Measurements from ENCODE around the gene SMIM43.

SMIM43 gene

GRCh38 chr4:121711263-121712000, 53.5 kb downstream of the SMIM43 start:
- peak overlapping the region in 1 of 2 experiments; percentile 63 for H3K4me3 ChIP-seq (ENCODE audit: insufficient read depth in 1 of 2, low read depth in 1 of 2, low read length in 2 of 2)
- peak overlapping the region; percentile 6 to 87 for H2BK12ac ChIP-seq (ENCODE audit: low read length in 2 of 2)
- peak overlapping the region; percentile 14 for H3K4me2 ChIP-seq (ENCODE audit: low read length, poor library complexity, severe bottlenecking)
- H2BK5ac ChIP-seq (ENCODE audit: low read depth, low read length, poor library complexity, severe bottlenecking): peak overlapping the region; percentile 68
- H2BK120ac ChIP-seq (ENCODE audit: low read depth, low read length): no peak overlapping the region
- H3K4me1 ChIP-seq (ENCODE audit: control insufficient read depth, insufficient read depth, low read depth, low read length): peaks cover 9% of the 10 kb centered on the region
- H3K79me1 ChIP-seq (replicated peaks; ENCODE audit: low read length, poor library complexity, severe bottlenecking): no peaks in the 10 kb centered on the region
- peak overlapping the region; percentile 93 for H4K8ac ChIP-seq (ENCODE audit: low read length)
- H3K27me3 ChIP-seq (ENCODE audit: control insufficient read depth in 1 of 2, insufficient read depth in 1 of 2, low read length in 2 of 2): no peaks in the 10 kb centered on the region
- H3K9me3 ChIP-seq (ENCODE audit: control insufficient read depth, low read length): no peaks in the 10 kb centered on the region
- DNase-seq: peak; percentile 96
- peak overlapping the region; percentile 49 to 85 for H3K18ac ChIP-seq (ENCODE audit: low read depth in 1 of 2, low read length in 2 of 2)
- H4K91ac ChIP-seq (ENCODE audit: low read length): peak overlapping the region; percentile 5
- H3K4ac ChIP-seq (ENCODE audit: low read depth in 1 of 2, low read length in 2 of 2): peak overlapping the region in 1 of 2 experiments; percentile 94
- peak overlapping the region; percentile 19 for H2BK15ac ChIP-seq (ENCODE audit: low read depth, poor library complexity, severe bottlenecking)
- under 1% methylated on average over 18 of the region's 18 CpGs for WGBS
- no peak overlapping the region for H2AFZ ChIP-seq (ENCODE audit: low read depth, low read length)
- peak overlapping the region; percentile 96 for H2AK5ac ChIP-seq (ENCODE audit: low read length, severe bottlenecking)
- H3K36me3 ChIP-seq (ENCODE audit: control insufficient read depth in 1 of 2, insufficient read depth in 2 of 2, low read depth in 1 of 2, low read length in 2 of 2): no peaks in the 10 kb centered on the region
- H3K14ac ChIP-seq (ENCODE audit: low read length in 2 of 2): peak overlapping the region in 1 of 2 experiments; percentile 83
- peak overlapping the region; percentile 95 for H3K27ac ChIP-seq (ENCODE audit: low read length, poor library complexity, severe bottlenecking)
- peak overlapping the region; percentile 91 for H3K9ac ChIP-seq (ENCODE audit: low read length)
- peak overlapping the region in 1 of 2 experiments; percentile 77 for H3K23ac ChIP-seq (ENCODE audit: low read length in 2 of 2)

- WGBS: 98% methylated on average over 2 of the region's 3 CpGs
- no peaks in the 10 kb centered on the region for H3K79me1 ChIP-seq (replicated peaks; ENCODE audit: low read length, poor library complexity, severe bottlenecking)
- H3K4ac ChIP-seq (ENCODE audit: low read depth in 1 of 2, low read length in 2 of 2): no peak overlapping the region
- no peak overlapping the region for H3K4me2 ChIP-seq (ENCODE audit: low read length, poor library complexity, severe bottlenecking)
- H3K36me3 ChIP-seq (ENCODE audit: control insufficient read depth in 1 of 2, insufficient read depth in 2 of 2, low read depth in 1 of 2, low read length in 2 of 2): no peaks in the 10 kb centered on the region
- no peak overlapping the region for H3K14ac ChIP-seq (ENCODE audit: low read length in 2 of 2)
- H2BK120ac ChIP-seq (ENCODE audit: low read depth, low read length): no peak overlapping the region
- no peak overlapping the region for H3K27ac ChIP-seq (ENCODE audit: low read length, poor library complexity, severe bottlenecking)
- no peak overlapping the region for H2BK5ac ChIP-seq (ENCODE audit: low read depth, low read length, poor library complexity, severe bottlenecking)
- no peak overlapping the region for H4K8ac ChIP-seq (ENCODE audit: low read length)
- H3K4me1 ChIP-seq (ENCODE audit: control insufficient read depth, insufficient read depth, low read depth, low read length): peaks cover 9% of the 10 kb centered on the region
- peak overlapping the region; percentile 41 for H3K9ac ChIP-seq (ENCODE audit: low read length)
- no peaks in the 10 kb centered on the region for H3K9me3 ChIP-seq (ENCODE audit: control insufficient read depth, low read length)
- no peak overlapping the region for H4K91ac ChIP-seq (ENCODE audit: low read length)
- H2BK12ac ChIP-seq (ENCODE audit: low read length in 2 of 2): no peak overlapping the region
- H2AFZ ChIP-seq (ENCODE audit: low read depth, low read length): no peak overlapping the region
- H3K18ac ChIP-seq (ENCODE audit: low read depth in 1 of 2, low read length in 2 of 2): no peak overlapping the region
- H3K27me3 ChIP-seq (ENCODE audit: control insufficient read depth in 1 of 2, insufficient read depth in 1 of 2, low read length in 2 of 2): no peaks in the 10 kb centered on the region
- peak overlapping the region; percentile 88 for H2AK5ac ChIP-seq (ENCODE audit: low read length, severe bottlenecking)
- DNase-seq: no peak
- H2BK15ac ChIP-seq (ENCODE audit: low read depth, poor library complexity, severe bottlenecking): no peak overlapping the region
- H3K23ac ChIP-seq (ENCODE audit: low read length in 2 of 2): no peak overlapping the region
- H3K4me3 ChIP-seq (ENCODE audit: insufficient read depth in 1 of 2, low read depth in 1 of 2, low read length in 2 of 2): no peak overlapping the region
These were observed 55.1 kb downstream of the SMIM43 start for GRCh38 chr4:121709766-121710405.

Measured in mesenchymal stem cell (in vitro differentiated cells and primary cell).